HG03571 (cell line): ENCODE data around the gene RAD21L1.
"Not testable (repeated sequence)": the region's sequence is repeated elsewhere in the genome, so short reads cannot be mapped to it uniquely, and the experiment has no call there.

ENCODE experiments used
- ATAC-seq: cut with Tn5 transposase; IDR thresholded peaks from one replicate; pipeline ENCODE4 v1.9.1; 2021; ENCODE audit not compliant: unreplicated experiment

RAD21L1 gene

GRCh38 chr20:1224205-1224890 is 1.5 kb upstream of the RAD21L1 start:
- ATAC-seq = no peak

GRCh38 chr20:1225263-1225782 is 521 bp upstream of the RAD21L1 start:
- no peak for ATAC-seq

- ATAC-seq = no peak
Observed at GRCh38 chr20:1229541-1229940, 3.7 kb downstream of the RAD21L1 start.

- no peak for ATAC-seq
Observed at GRCh38 chr20:1232286-1233111, 6.7 kb downstream of the RAD21L1 start.

DNA sequence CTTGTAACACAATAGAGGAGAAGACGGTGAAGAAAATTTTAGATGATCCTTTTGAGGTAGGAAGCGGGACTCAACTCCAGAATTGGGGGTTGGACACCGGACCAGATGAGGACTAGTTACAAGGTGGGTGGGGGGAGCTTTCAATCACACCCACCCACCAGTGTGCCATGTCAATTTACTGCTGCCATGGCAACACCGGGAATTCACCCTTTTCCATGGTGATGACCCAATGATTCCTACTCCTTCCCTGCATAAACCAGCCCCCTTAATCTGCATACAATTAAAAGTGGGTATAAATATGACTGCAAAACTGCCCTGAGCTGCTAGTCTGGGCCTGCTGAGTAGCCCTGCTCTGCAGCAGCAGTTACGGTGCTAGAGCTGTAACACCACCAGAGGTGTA is 14.7 kb downstream of the RAD21L1 start:
- no peak for ATAC-seq

DNA sequence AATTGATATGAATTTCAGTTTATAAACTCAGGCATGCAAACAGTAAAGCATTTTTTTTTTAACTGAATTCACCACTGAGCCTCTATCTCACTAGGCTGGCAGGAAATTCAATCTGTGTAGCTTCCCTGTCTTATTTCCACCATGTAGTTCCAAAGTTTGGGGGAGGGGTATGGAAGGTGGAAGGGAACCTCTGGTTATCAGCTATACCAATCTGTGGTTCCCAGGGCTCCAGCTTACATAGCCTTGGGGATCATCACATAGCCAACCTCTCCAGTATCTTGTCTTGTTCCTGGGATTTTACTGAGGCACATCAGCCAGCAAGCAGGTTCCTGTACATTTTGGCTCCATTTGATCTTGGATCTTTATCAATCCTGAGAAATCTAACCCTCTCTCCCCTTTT is 15.6 kb downstream of the RAD21L1 start:
- no peak for ATAC-seq

DNA sequence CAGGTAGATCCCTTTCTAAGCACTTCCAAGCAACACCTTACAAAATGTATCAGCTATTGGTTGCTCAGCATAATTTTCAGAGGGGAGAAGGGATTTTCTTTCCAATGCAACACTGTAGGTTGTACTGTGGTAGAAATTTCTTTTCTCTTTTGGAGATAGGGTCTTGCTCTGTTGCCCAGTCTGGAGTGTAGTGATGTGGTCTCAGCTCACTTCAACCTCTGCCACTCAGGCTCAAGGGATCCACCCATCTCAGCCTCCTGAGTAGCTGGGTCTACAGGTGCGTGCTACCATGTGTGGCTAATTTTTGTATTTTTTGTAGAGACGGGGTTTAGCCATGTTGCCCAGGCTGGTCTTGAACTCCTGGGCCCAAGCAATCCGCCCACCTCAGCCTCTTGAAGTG is 16.3 kb downstream of the RAD21L1 start:
- no peak for ATAC-seq

DNA sequence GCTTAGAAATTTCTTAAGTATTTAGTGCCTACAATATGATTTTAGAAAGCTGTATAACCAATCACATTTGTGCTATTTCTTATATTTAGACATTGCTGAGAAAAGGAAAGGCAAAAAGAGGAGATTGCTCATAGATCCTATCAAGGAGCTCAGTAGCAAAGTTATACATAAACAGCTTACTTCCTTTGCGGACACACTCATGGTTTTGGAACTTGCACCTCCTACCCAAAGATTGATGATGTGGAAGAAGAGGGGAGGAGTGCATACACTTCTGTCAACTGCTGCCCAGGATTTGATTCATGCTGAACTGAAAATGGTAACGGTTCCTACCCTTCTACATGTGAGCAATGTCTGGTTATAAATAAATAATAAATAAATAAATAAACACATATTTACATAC is 16.7 kb downstream of the RAD21L1 start:
- ATAC-seq = no peak

DNA sequence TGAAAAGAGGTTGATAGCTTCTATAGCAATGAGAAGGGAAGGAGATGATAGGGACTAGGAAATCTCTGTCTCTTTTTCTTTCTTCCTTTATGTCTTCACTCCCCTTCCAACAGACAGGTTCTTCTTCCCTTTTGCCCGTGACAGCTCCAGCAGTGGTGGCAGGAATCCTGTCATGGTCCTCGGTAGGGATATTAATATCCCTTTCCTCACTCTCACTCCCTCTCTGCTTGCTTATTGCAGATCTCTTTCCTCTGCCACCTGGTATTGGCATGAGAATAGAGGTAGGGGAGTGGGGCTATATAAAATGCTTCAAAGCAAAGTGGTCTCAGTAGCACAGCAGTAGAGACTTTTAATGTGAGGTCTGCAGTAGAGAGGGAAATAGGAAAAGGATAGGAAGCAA is 19.7 kb downstream of the RAD21L1 start:
- ATAC-seq = no peak

DNA sequence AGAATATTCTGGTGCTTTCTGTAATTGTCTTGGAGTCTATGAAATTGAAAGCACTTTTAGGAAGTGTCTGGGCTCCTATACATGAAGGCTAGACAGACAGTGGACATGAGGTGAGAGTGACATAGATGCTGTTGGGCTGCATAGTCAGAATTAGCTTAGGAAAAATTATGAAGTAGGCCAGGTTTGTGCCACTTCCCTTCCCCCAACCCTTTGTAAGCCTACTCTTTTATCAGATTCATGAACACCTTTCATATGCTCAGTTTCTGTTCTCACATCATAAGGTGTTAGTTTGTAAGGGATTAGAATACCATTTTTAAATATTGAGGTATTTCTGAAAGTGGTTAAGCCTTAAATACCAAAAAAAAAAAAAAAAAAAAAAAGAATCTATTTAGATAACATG is 21.8 kb downstream of the RAD21L1 start:
- ATAC-seq = no peak

GRCh38 chr20:1250282-1250681 is 24.4 kb downstream of the RAD21L1 start:
- not testable (repeated sequence) for ATAC-seq

GRCh38 chr20:1252416-1252815 is 26.6 kb downstream of the RAD21L1 start:
- ATAC-seq = no peak

- no peak for ATAC-seq
Observed at GRCh38 chr20:1254254-1254653, 28.4 kb downstream of the RAD21L1 start.

DNA sequence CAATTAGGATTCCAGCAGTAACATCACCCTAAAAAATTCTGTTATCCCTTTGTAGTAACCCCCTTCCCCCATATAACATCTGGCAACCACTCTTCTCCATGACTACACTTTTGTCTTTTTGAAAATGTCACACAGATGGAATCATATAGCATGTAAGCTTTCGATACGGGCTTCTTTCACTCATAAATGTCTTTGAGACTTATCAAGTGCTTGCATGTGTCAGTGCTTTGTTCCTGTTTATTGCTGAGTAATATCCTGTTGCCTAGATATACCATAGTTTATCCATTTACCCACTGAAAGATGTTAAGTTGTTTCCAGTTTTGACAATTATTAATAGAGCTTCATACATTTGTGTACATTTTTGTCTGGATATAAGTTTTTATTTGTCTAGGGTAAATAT is 29.8 kb downstream of the RAD21L1 start:
- ATAC-seq = no peak

DNA sequence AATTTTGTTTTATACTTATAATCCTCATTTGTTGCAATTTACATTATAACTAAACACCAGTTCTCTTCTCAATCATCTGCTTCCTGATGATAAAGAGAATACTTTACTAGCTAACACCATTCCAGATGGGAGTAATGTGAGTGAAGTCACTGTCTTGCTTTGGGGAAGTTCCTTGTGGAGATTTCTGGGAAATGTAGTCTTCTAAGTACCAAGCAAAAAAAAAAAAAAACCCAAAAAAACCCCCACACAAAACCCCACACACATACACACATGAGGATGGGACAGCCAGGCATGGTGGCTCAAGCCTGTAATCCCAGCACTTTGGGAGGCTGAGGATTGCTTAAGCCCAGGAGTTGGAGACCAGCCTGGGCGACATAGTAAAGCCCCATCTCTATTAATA is 38.0 kb downstream of the RAD21L1 start:
- ATAC-seq = no peak

- ATAC-seq = no peak
Observed at GRCh38 chr20:1264727-1265126, 38.9 kb downstream of the RAD21L1 start.

- no peak for ATAC-seq
Observed at GRCh38 chr20:1265226-1265915, 39.5 kb downstream of the RAD21L1 start.

DNA sequence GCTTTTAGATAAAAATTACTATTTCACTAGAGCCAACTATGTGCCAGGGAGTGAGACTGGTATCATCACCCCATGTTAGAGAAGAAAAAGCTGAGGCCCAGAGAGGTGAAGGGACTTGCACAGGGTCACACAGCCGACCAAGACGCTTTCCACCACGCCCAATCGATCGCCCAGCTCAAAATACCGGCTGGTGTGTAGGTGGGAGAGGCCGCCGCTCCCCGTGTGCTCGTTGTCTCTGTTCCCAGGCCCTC is 40.0 kb downstream of the RAD21L1 start:
- ATAC-seq = no peak

DNA sequence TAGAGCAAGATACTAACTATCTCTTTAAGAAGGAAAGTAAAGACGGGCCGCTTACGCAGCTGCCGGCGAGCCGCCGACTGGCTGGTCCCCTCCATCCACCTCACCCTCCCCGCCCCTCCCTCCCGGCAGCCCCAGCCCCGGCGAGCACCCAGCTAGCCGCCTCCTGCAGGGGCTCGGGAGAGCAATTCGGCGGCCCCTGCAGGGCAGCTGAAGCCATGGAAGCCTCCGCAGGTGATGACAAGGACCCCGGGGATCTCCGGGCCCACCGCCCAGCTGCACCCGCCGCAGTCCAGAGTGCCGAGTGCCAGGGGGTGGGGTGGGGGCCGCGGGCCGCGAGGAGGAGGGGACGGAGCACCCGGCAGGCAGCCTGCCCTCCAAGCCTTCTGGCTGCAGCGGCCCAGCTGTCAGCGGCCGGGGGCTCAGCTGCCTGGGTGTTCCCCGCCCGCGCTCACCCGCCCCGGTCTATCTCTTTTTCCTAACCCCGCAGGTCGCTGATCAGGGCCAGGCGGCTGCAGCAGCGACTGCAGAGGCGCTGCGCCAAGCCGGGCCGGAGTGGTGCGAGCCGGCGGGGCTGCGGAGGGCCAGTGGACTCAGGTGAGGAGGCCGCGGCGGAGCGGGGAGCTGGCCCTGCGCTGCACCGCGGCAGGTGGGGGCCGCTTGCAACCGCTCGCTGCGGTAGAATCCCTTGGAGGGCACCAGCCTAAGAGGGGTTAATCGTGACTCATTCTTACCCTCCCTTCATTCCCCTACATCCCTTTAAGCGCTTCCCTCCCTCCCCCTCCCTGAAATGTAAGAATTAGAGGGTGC is 40.5 kb downstream of the RAD21L1 start, which contains the start of gene SNPH:
TSS of gene SNPH (plus strand) at position 128 of the 807 bp plus-strand sequence. CDS start 29,946 bp downstream, outside the sequence.
- ATAC-seq = no peak

- no peak for ATAC-seq
Observed at GRCh38 chr20:1267161-1267560, 41.3 kb downstream of the RAD21L1 start.

GRCh38 chr20:1267809-1268374 is 42.0 kb downstream of the RAD21L1 start:
- ATAC-seq = no peak
